HepG2 (cell line): ENCODE data around the gene CCNG1. TPM values are rescaled to one million over a fixed set of nuclear protein-coding genes. Genes with fewer than 3 reads are reported as not detected.

Experiments
- ARNT ChIP-seq: fragments of 450-650 bp; IDR thresholded peaks from 2 replicates; pipeline ENCODE4 v1.6.1; 2017
- ATF4 ChIP-seq, 2 experiments: fragments of 450-650 bp in 1 of 2; sonication (generic) in 1 of 2; formaldehyde crosslinking; IDR thresholded peaks; 2 replicates each; pipeline versions ENCODE4 v1.5.0 to v1.8.0; 2020 to 2022; ENCODE audit warnings: mild to moderate bottlenecking in 1 of 2, missing genetic modification reagents in 1 of 2
- CENPT ChIP-seq: sonication (generic); formaldehyde crosslinking; IDR thresholded peaks from 2 replicates; pipeline ENCODE4 v1.8.0; 2022; ENCODE audit warnings: low read depth, mild to moderate bottlenecking, moderate library complexity, missing genetic modification reagents
- EEA1 ChIP-seq: sonication (generic); formaldehyde crosslinking; IDR thresholded peaks from 2 replicates; pipeline ENCODE4 v1.5.1; 2020; ENCODE audit warnings: mild to moderate bottlenecking, missing genetic modification reagents, borderline replicate concordance
- HDAC1 ChIP-seq: sonication (generic); formaldehyde crosslinking; IDR thresholded peaks from 2 replicates; pipeline ENCODE4 v1.5.1; 2020; ENCODE audit warnings: mild to moderate bottlenecking, missing genetic modification reagents
- IRF9 ChIP-seq: sonication (generic); formaldehyde crosslinking; IDR thresholded peaks from 2 replicates; pipeline ENCODE4 v1.8.0; 2022; ENCODE audit warnings: missing genetic modification reagents, mild to moderate bottlenecking, borderline replicate concordance
- NFYC ChIP-seq: IDR thresholded peaks from 2 replicates; pipeline ENCODE4 v1.6.1; 2016; ENCODE audit warnings: missing genetic modification reagents, missing compliant biosample characterization
- PBX2 ChIP-seq: IDR thresholded peaks from 2 replicates; pipeline ENCODE4 v1.6.1; 2016; ENCODE audit warnings: control low read depth
- PLRG1 ChIP-seq: fragments of 450-650 bp; conservative IDR thresholded peaks from 2 replicates; pipeline ENCODE4 v1.6.1; 2016
- PLSCR1 ChIP-seq: sonication (generic); formaldehyde crosslinking; IDR thresholded peaks from 2 replicates; pipeline ENCODE4 v1.5.0; 2020; ENCODE audit warnings: missing genetic modification reagents, mild to moderate bottlenecking, borderline replicate concordance
- RORA ChIP-seq: sonication (generic); formaldehyde crosslinking; IDR thresholded peaks from 2 replicates; pipeline ENCODE4 v1.5.0; 2020; ENCODE audit warnings: mild to moderate bottlenecking, missing genetic modification reagents, moderate library complexity
- YEATS2 ChIP-seq: sonication (generic); formaldehyde crosslinking; IDR thresholded peaks from 2 replicates; pipeline ENCODE4 v1.4.0; 2020; ENCODE audit warnings: missing genetic modification reagents, borderline replicate concordance
- ZBTB33 ChIP-seq: sonication (generic); formaldehyde crosslinking; IDR thresholded peaks from 2 replicates; pipeline ENCODE4 v1.4.0; 2020; ENCODE audit warnings: missing genetic modification reagents
- ZBTB44 ChIP-seq: sonication (generic); formaldehyde crosslinking; IDR thresholded peaks from 2 replicates; pipeline ENCODE4 v1.4.0; 2020; ENCODE audit warnings: missing genetic modification reagents
- ZFAT ChIP-seq: sonication (generic); formaldehyde crosslinking; conservative IDR thresholded peaks from 2 replicates; pipeline ENCODE4 v1.8.1; 2023; ENCODE audit warnings: missing genetic modification reagents, inconsistent platforms
- ZFP36 ChIP-seq: fragments of 150-350 bp; IDR thresholded peaks from 2 replicates; pipeline ENCODE4 v1.6.1; 2018; ENCODE audit warnings: borderline replicate concordance, low read length, low read depth; ENCODE audit not compliant: partially characterized antibody
- ZNF121 ChIP-seq: sonication (generic); formaldehyde crosslinking; IDR thresholded peaks from 2 replicates; pipeline ENCODE4 v1.5.0; 2020; ENCODE audit warnings: mild to moderate bottlenecking, missing genetic modification reagents
- ZNF549 ChIP-seq: sonication (generic); formaldehyde crosslinking; IDR thresholded peaks from 2 replicates; pipeline ENCODE4 v1.5.0; 2020; ENCODE audit warnings: missing genetic modification reagents
- ZNF740 ChIP-seq: sonication (generic); formaldehyde crosslinking; IDR thresholded peaks from 2 replicates; pipeline ENCODE4 v1.4.0; 2020; ENCODE audit warnings: missing genetic modification reagents
- ZNF776 ChIP-seq: sonication (generic); formaldehyde crosslinking; IDR thresholded peaks from 2 replicates; pipeline ENCODE4 v1.4.0; 2020; ENCODE audit warnings: mild to moderate bottlenecking, missing genetic modification reagents
- polyA plus RNA-seq, 8 experiments: library from polyadenylated mRNA; depleted of rRNA in 3 of 8; stranded (reverse) in 7 of 8; unstranded in 1 of 8; fragments of >200 nt; fragmentation: Illumina TruSeq in 4 of 8; extraction: Trizol in 4 of 8; gene quantifications; 2 replicates each; pipeline versions ENCODE4 v1.2.1 to v1.2.3, GENCODE V29; 2011 to 2016; ENCODE audit warnings: low read depth in 4 of 8, missing spikeins in 1 of 8, mixed read lengths in 1 of 8; ENCODE audit not compliant: insufficient read depth in 1 of 8
- total RNA-seq, 5 experiments: library from RNA; depleted of rRNA; stranded (reverse); fragments of >200 nt; fragmentation: Illumina TruSeq; extraction: Trizol; gene quantifications; 2 replicates each; pipeline ENCODE4 v1.2.3, GENCODE V29; 2016; ENCODE audit warnings: low read depth in 1 of 5

The CCNG1 gene
- total and polyA plus RNA-seq, 2 of the 13 experiments (the other 11 are each of a cell fraction or from before 2014, with no cell fraction given) = 181 to 353 TPM

- no peak for TF ChIP-seq ZBTB33
- TF ChIP-seq EEA1 = peak; percentile 92; the same call in 1 of the 2 replicates
- TF ChIP-seq PBX2 (CRISPR knock-in tag) = no peak
- peak; percentile 77; the same call in 1 of the 2 replicates for TF ChIP-seq YEATS2 (CRISPR knock-in tag)
- no peak for TF ChIP-seq ZFP36
- peak; percentile 87 for TF ChIP-seq NFYC
- peak; percentile 60; the same call in 1 of the 2 replicates for TF ChIP-seq ZNF776 (CRISPR knock-in tag)
- TF ChIP-seq IRF9 (CRISPR knock-in tag) = peak; percentile 93; the same call in 1 of the 2 replicates
- no peak for TF ChIP-seq PLRG1
- no peak for TF ChIP-seq RORA
- no peak; the same call in 1 of the 2 replicates for TF ChIP-seq ZBTB44
- no peak for TF ChIP-seq ZNF549
- no peak for TF ChIP-seq PLSCR1 (CRISPR knock-in tag)
- TF ChIP-seq CENPT (CRISPR knock-in tag) = no peak
- TF ChIP-seq ATF4 (CRISPR knock-in tag; IDR thresholded peaks at IDR 0.05) = no peak; a peak in 1 of 4 replicates
- TF ChIP-seq ZFAT = no peak
- 0 out of 2 replicates have a peak, but pooled peaks have one; percentile 44 for TF ChIP-seq ZNF740 (CRISPR knock-in tag)
- TF ChIP-seq ARNT = no peak
- peak; percentile 84 for TF ChIP-seq HDAC1 (CRISPR knock-in tag)
- TF ChIP-seq ZNF121 (CRISPR knock-in tag) = 0 out of 2 replicates have a peak, but pooled peaks have one; percentile 8
These were observed 22.6 kb downstream of the CCNG1 start, which contains the start of gene NUDCD2 (continued) for GRCh38 chr5:163459819-163460561.
